Smooth muscle cell (in vitro differentiated cells): ENCODE data around the gene CCDC18. TPM values are rescaled to one million over a fixed set of nuclear protein-coding genes. Genes with fewer than 3 reads are reported as not detected.
"Not testable (repeated sequence)": the region's sequence is repeated elsewhere in the genome, so short reads cannot be mapped to it uniquely, and the experiment has no call there.

Experiments
- DNase-seq: peaks from one replicate; lab custom pipeline; 2025; ENCODE audit not compliant: unreplicated experiment; lab: John Stamatoyannopoulos, UW
- H2AFZ ChIP-seq: fragments of 200-600 bp; sonication (generic); 2 replicates; pipeline ENCODE4 v1.6.0; 2016; ENCODE audit warnings: antibody characterized with exemption, low read depth, mild to moderate bottlenecking
- H3F3A ChIP-seq: fragments of 200-600 bp; sonication (generic); 2 replicates; pipeline ENCODE4 v1.6.0; 2017; ENCODE audit warnings: antibody characterized with exemption, low read depth
- H3K27ac ChIP-seq: fragments of 200-600 bp; sonication (generic); 2 replicates; pipeline ENCODE4 v1.5.1; 2016; ENCODE audit warnings: low read depth, mild to moderate bottlenecking
- H3K27me3 ChIP-seq: fragments of 200-600 bp; sonication (generic); 2 replicates; pipeline ENCODE4 v1.6.1; 2016; ENCODE audit warnings: low read depth, mild to moderate bottlenecking
- H3K36me3 ChIP-seq: fragments of 200-600 bp; sonication (generic); 2 replicates; pipeline ENCODE4 v1.5.1; 2016; ENCODE audit warnings: low read depth
- H3K4me1 ChIP-seq: fragments of 200-600 bp; sonication (generic); 2 replicates; pipeline ENCODE4 v1.5.1; 2016; ENCODE audit warnings: low read depth
- H3K4me2 ChIP-seq: fragments of 200-600 bp; sonication (generic); 2 replicates; pipeline ENCODE4 v1.6.0; 2016; ENCODE audit warnings: mild to moderate bottlenecking
- H3K4me3 ChIP-seq: fragments of 200-600 bp; sonication (generic); 2 replicates; pipeline ENCODE4 v1.5.1; 2016; ENCODE audit warnings: mild to moderate bottlenecking
- H3K79me2 ChIP-seq: fragments of 200-600 bp; sonication (generic); 2 replicates; pipeline ENCODE4 v1.6.0; 2016; ENCODE audit warnings: low read depth, mild to moderate bottlenecking
- H3K9ac ChIP-seq: fragments of 200-600 bp; sonication (generic); 2 replicates; pipeline ENCODE4 v1.6.0; 2016; ENCODE audit warnings: low read depth
- H3K9me3 ChIP-seq: fragments of 200-600 bp; sonication (generic); replicated peaks from 2 replicates; pipeline ENCODE4 v1.5.1; 2016; ENCODE audit warnings: low read depth
- H4K20me1 ChIP-seq: fragments of 200-600 bp; sonication (generic); 2 replicates; pipeline ENCODE4 v1.6.0; 2016; ENCODE audit warnings: low read depth
- CTCF ChIP-seq: fragments of 200-600 bp; sonication (generic); IDR thresholded peaks from 2 replicates; pipeline ENCODE4 v1.5.1; 2017; ENCODE audit warnings: borderline replicate concordance, mild to moderate bottlenecking, antibody characterized with exemption; ENCODE audit not compliant: insufficient read depth, poor library complexity, severe bottlenecking
- WGBS: methylation state at CpG from one replicate; pipeline ENCODE4 v1.1.7; 2016; ENCODE audit warnings: low lambda C conversion rate; 5-methylcytosine and 5-hydroxymethylcytosine counted together
- polyA plus RNA-seq: library from polyadenylated mRNA; unstranded; fragments of >200 nt; fragmentation: Nextera tagmentation; extraction: Ambion mirVana; gene quantifications from 2 replicates; pipeline ENCODE4 v1.2.1, GENCODE V29; 2016
- total RNA-seq: library from RNA; depleted of rRNA; stranded (reverse); fragments of >200 nt; gene quantifications from 2 replicates; pipeline ENCODE4 v1.2.3, GENCODE V29; 2014

Gene CCDC18
- total and polyA plus RNA-seq, 2 experiments from 2014 or later: 2.0 to 2.8 TPM

DNA sequence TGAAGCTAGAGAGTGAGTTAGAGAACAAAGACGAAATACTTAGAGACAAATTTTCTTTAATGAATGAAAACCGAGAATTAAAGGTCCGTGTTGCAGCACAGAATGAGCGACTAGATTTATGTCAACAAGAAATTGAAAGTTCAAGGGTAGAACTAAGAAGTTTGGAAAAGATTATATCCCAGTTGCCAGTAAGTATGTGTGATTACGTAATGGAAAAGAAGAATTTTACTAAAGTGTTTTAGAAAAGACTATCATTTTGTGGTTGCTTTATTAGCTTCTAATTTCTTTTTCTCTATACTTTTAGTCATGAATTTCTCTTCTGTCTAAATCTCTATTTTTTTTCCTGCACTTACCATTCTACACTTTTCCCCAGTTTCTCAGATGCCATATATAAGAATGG, 26.7 kb downstream of the CCDC18 start:
- Histone ChIP-seq H3K36me3 (no peaks in the 10 kb centered on the region), H3K27ac (no peak overlapping the region), H3K27me3 (no peaks in the 10 kb centered on the region), H3K9ac (no peak overlapping the region), H3K4me2 (no peak overlapping the region), H3F3A (no peaks in the 10 kb centered on the region), H3K4me3 (no peak overlapping the region), H3K9me3 (no peaks in the 10 kb centered on the region), H2AFZ (no peak overlapping the region), H3K4me1 (no peaks in the 10 kb centered on the region), H4K20me1 (no peaks in the 10 kb centered on the region), H3K79me2 (no peaks in the 10 kb centered on the region)
- 93% methylated on average over 5 of the region's 5 CpGs for WGBS
- DNase-seq: no peak
- no peak for TF ChIP-seq CTCF

- Histone ChIP-seq H3K9me3 (no peaks in the 10 kb centered on the region), H3K4me2 (no peak overlapping the region), H2AFZ (no peak overlapping the region), H3F3A (no peaks in the 10 kb centered on the region), H3K36me3 (no peaks in the 10 kb centered on the region), H3K4me1 (no peaks in the 10 kb centered on the region), H3K79me2 (no peaks in the 10 kb centered on the region), H3K9ac (no peak overlapping the region), H4K20me1 (no peaks in the 10 kb centered on the region), H3K27ac (no peak overlapping the region), H3K4me3 (no peak overlapping the region), H3K27me3 (no peaks in the 10 kb centered on the region)
- no peak for TF ChIP-seq CTCF
- 94% methylated on average over 2 of the region's 2 CpGs for WGBS
- no peak for DNase-seq
These were observed 34.8 kb downstream of the CCDC18 start for GRCh38 chr1:93215322-93215721.

DNA sequence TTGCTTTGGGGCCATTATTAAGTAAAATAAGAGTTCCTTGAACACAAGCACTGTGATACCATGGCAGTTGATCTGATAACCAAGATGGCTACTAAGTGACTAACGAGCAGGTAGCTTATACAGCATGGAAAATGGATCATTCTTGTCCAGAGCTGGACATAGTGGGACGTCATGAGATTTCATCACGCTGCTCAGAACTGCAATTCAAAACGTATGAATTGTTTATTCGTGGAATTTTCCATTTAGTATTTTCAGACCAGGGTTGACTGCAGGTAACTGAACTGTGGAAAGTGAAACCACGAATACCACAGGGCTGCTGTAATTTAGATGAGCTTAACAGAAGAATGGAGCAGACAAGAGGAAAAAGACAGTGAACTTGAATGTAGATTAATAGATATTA, 38.9 kb downstream of the CCDC18 start:
- Histone ChIP-seq H3K36me3 (no peaks in the 10 kb centered on the region), H4K20me1 (no peaks in the 10 kb centered on the region), H3K79me2 (no peaks in the 10 kb centered on the region), H3K9ac (no peak overlapping the region), H3K4me3 (no peak overlapping the region), H3K4me1 (no peaks in the 10 kb centered on the region), H2AFZ (no peak overlapping the region), H3K9me3 (no peaks in the 10 kb centered on the region), H3K27ac (peak overlapping the region; percentile 5), H3K27me3 (no peaks in the 10 kb centered on the region), H3K4me2 (no peak overlapping the region), H3F3A (no peaks in the 10 kb centered on the region)
- TF ChIP-seq CTCF: no peak
- no peak for DNase-seq
- WGBS: 90% methylated on average over 6 of the region's 6 CpGs

DNA sequence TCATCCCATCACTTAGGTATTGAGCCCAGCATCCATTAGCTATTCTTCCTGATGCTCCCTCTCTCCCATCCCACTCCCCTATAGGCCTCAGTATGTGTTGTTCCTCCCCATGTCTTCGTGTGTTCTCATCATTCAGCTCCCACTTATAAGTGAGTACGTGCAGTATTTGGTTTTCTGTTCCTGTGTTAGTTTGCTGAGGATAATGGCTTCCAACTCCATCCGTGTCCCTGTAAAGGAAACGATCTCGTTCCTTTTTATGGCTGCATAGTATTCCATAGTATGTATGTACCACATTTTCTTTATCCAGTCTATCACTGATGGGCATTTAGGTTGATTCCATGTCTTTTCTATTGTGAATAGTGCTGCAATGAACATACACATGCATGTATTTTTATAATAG, 40.2 kb downstream of the CCDC18 start:
- 100% methylated on average over 5 of the region's 5 CpGs for WGBS
- not testable (repeated sequence) for H3K4me1 ChIP-seq, H4K20me1 ChIP-seq

More for the DNA sequence above, 40.2 kb downstream of the CCDC18 start:
- not testable (repeated sequence) for H3K27ac ChIP-seq, DNase-seq, H3K4me2 ChIP-seq, H3K9me3 ChIP-seq, H2AFZ ChIP-seq, H3K27me3 ChIP-seq, H3K4me3 ChIP-seq, H3F3A ChIP-seq, H3K36me3 ChIP-seq, H3K79me2 ChIP-seq, H3K9ac ChIP-seq
